GM12891 (cell line): ENCODE measurements around the gene NDUFA8.
A peak's percentile ranks its signal among the peaks of the same experiment; 100 is the strongest.

ENCODE experiments used
- DNase-seq: peaks from one replicate; pipeline ENCODE4 v3.0.0; 2011; ENCODE audit warnings: low spot score; ENCODE audit not compliant: insufficient read length
- FAIRE-seq: peaks from 2 replicates; lab custom pipeline; 2011; peaks lifted over from hg19 to GRCh38; lab: Jason Lieb, UNC
- PAX5 ChIP-seq: IDR thresholded peaks from 2 replicates; pipeline ENCODE4 v1.6.1; 2011; ENCODE audit warnings: low read length, moderate library complexity, mild to moderate bottlenecking; ENCODE audit not compliant: insufficient read depth, severe bottlenecking
- POLR2A ChIP-seq: IDR thresholded peaks from 2 replicates; pipeline ENCODE4 v1.6.1; 2011; ENCODE audit warnings: low read depth, low read length, control low read depth
- POLR2AphosphoS5 ChIP-seq: IDR thresholded peaks from 2 replicates; pipeline ENCODE4 v1.6.1; 2011; ENCODE audit warnings: low read depth, low read length, control low read depth
- POU2F2 ChIP-seq: IDR thresholded peaks from 2 replicates; pipeline ENCODE4 v1.6.1; 2011; ENCODE audit warnings: low read depth, mild to moderate bottlenecking, control low read depth, low read length, moderate library complexity
- SPI1 ChIP-seq: IDR thresholded peaks from 2 replicates; pipeline ENCODE4 v1.6.1; 2011; ENCODE audit warnings: low read depth, low read length, control low read depth
- TAF1 ChIP-seq: IDR thresholded peaks from 2 replicates; pipeline ENCODE4 v1.6.1; 2011; ENCODE audit warnings: low read depth, low read length, control low read depth

Gene NDUFA8

GRCh38 chr9:122164286-122164685 lies 4.7 kb upstream of the NDUFA8 start:
- FAIRE-seq = no peak
- no peak for DNase-seq
- no peak for TF ChIP-seq POLR2A
- no peak for TF ChIP-seq SPI1
- no peak for TF ChIP-seq POU2F2
- no peak for TF ChIP-seq PAX5
- TF ChIP-seq TAF1 = no peak

- DNase-seq = no peak
- FAIRE-seq = no peak
- TF ChIP-seq SPI1 = no peak
- no peak for TF ChIP-seq POLR2A
- TF ChIP-seq POLR2AphosphoS5 = no peak
- no peak for TF ChIP-seq TAF1
- TF ChIP-seq PAX5 = no peak
- no peak for TF ChIP-seq POU2F2
Measured at GRCh38 chr9:122162415-122162814, 2.8 kb upstream of the NDUFA8 start.

- DNase-seq (no peak), FAIRE-seq (no peak)
- TF ChIP-seq SPI1 = no peak
- TF ChIP-seq POU2F2 = no peak
- no peak for TF ChIP-seq TAF1
Measured at GRCh38 chr9:122159925-122160246, 307 bp upstream of the NDUFA8 start.

DNA sequence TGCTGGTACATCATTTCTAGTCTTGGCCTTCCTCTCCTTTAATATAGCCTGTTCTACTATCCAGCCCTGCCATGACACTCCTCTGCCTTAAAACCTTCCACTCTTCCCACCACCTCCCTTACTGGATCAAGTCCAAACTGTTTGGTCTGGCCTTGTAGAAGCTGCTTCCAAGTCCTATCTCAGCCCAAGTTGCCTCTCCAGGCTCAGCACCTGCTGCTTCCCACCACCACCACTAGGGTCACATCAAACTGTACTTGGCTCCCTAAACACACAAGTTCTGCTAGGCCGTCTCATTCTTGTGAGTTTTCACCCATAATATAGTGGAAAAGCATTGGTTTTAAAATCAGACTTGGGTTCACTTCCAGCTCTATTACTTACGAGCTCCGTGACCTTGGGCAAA lies 1.4 kb downstream of the NDUFA8 start:
- DNase-seq = peak; percentile 32
- TF ChIP-seq TAF1 (no peak), PAX5 (no peak), POU2F2 (no peak; the same call in 1 of the 2 replicates), POLR2A (no peak), POLR2AphosphoS5 (no peak), SPI1 (no peak)
- FAIRE-seq = peak; percentile 87

DNA sequence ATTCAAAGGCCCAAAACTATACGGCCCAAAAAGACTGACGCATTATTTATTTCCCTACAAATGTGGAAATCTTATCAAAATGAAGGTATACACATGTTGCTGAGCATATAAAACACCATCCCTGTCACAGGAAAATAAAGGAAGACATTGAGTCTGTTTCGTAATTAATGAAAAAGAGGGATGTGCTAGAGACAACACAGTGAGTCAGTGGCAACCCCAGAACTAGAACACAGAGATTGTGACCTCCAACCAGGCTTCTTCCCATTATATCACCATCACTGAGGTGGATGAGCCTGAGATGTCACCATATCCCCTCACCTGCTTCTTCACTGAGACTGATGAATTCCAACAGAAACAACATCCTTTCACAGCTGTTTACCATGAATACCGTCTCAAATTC lies 3.8 kb downstream of the NDUFA8 start:
- FAIRE-seq (no peak), DNase-seq (no peak)
- TF ChIP-seq POU2F2 (no peak), POLR2A (no peak), PAX5 (no peak), POLR2AphosphoS5 (no peak), SPI1 (no peak), TAF1 (no peak)

- DNase-seq (no peak), FAIRE-seq (no peak)
- TF ChIP-seq SPI1 (no peak), POLR2A (no peak), POU2F2 (no peak), PAX5 (no peak), POLR2AphosphoS5 (no peak)
Measured at GRCh38 chr9:122151267-122151828, 8.2 kb downstream of the NDUFA8 start.

DNA sequence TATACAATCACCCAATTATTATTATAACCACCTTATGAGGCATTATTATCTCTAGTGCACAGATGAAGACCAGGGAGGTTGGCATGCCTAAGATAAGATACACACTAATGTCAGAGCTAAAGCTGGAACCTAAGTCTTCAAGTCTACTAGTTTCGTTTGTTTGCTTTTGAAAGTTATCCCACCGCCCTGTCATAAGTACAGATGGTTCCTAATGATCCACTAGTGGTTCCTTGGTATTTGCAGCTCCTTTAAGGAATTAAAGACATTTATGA lies 14.1 kb downstream of the NDUFA8 start:
- no peak for FAIRE-seq
- no peak for DNase-seq
- no peak for TF ChIP-seq POLR2A
- TF ChIP-seq POU2F2 = no peak
- TF ChIP-seq SPI1 = no peak
- no peak for TF ChIP-seq PAX5
- TF ChIP-seq TAF1 = no peak
- TF ChIP-seq POLR2AphosphoS5 = no peak

DNA sequence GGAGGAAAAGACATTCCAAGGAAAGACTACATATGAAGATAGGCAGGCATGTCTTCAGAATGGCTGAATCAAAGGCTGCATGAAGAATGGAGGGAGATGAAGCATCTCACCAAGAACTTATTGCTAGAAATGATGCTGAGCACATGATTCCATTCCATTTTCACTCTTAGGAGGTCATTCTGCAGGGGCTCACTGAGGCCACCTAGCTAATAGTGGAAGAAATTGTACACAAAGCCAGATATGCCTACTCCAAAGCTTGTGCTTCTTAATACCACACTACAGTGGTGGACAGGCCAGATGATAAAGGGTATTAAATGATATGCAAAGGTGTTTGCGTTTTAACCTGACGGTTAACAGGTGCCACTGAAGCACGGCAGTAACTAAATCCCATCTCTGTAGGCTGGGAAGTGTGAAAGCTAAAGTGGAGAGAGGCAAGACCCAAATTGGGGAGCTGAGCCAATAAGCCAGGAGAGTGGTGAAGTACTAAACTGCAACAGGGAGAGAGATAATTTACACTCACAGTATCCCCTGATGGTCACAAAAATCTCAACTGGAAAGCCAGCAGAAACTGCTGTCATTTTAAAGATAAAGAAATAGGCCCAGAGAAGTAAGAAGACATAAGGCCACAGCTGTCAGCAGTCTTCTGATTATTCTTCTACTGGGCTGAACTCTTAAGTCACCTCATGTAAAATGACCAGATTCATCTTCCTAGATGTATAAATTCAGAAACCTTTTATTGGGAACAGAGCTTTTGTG lies 14.6 kb downstream of the NDUFA8 start:
- FAIRE-seq (no peak), DNase-seq (no peak)
- TF ChIP-seq POLR2A (no peak), PAX5 (no peak)

DNA sequence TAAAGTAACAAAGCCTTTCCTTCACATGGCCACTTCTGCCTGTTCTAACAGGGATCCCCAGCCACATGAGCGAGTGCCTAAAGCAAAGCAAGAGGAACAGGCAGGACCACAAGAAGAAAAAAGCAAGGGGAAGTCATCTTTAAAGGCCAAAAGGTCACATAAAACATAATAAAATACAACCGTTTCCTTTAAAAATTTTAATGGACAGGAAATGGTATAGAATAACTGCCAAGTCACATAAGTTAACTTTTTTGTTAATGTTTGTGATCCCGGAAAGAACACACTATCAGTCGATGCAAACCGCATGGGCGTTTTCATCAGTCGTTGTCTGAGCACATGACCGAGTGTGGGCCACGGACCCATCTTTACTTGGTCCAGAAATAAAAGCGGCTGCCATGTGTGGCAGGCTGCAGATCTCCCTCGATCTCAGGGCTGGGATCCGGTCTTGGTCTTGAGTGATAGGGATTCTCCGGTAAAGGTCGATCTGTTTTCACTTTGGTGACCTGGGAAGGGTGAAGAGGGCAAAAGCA lies 15.6 kb downstream of the NDUFA8 start:
- DNase-seq = no peak
- TF ChIP-seq POLR2A = no peak
- no peak for TF ChIP-seq TAF1
- TF ChIP-seq POLR2AphosphoS5 = no peak
- no peak for TF ChIP-seq SPI1
- TF ChIP-seq POU2F2 = no peak
- no peak for TF ChIP-seq PAX5
- FAIRE-seq = no peak

DNA sequence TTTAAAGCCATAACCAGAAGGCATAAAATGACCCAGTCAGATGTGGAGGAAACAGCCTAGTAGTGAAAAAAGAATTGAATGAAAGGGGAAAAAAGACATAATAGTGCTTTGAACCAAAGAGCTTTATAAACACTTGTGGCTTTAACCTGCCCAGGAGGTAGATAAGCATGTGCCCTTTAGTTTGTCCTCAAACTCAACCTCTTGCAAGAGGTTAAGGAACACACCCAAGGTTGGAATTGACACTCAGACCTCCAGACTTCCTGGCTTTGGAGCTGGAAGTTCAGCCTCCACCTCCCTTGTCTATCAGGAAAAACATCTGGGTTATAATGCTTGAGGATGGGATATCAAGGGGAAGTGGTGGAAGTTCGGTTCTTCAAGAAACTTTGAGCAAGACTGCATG lies 16.3 kb downstream of the NDUFA8 start:
- TF ChIP-seq POU2F2 (no peak), SPI1 (no peak), POLR2AphosphoS5 (no peak), PAX5 (no peak), POLR2A (no peak)
- DNase-seq = no peak
- no peak for FAIRE-seq

DNA sequence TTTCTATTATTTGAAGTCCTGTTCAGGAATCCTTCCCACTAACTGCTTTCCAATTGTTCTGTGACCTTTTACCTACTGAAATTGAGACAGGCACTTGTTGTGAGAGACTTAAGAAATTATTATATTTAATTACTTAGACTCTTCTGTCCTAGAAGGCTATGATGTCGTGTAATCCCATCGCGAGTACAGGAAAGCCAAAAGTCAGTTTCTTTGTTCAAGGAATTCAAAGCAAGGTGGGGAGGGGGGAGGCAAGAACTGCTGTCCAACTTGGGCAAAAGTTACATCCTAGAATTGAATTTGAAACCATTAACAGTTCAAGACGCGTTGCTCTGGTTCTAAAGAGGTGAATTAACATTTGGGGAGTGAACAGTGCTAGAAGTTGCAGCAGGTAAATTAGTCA lies 17.9 kb downstream of the NDUFA8 start:
- no peak for TF ChIP-seq POLR2AphosphoS5
- no peak for TF ChIP-seq SPI1
- TF ChIP-seq POU2F2 = no peak
- no peak for TF ChIP-seq TAF1
- TF ChIP-seq PAX5 = no peak
- TF ChIP-seq POLR2A = no peak
- no peak for FAIRE-seq
- DNase-seq = no peak
